Suprapubic skin (tissue), 4 donors: Measurements from ENCODE around the gene C14orf119. TPM values are rescaled to one million over a fixed set of nuclear protein-coding genes. Genes with fewer than 3 reads are reported as not detected.

Experiments
- DNase-seq, 2 donors: peaks; one replicate each; pipeline ENCODE4 v3.0.0-alpha.2; 2019; ENCODE audit warnings: low spot score in 2 of 2
- H3K27ac ChIP-seq: fragments of 200-600 bp; sonication (generic); one replicate; pipeline ENCODE4 v1.5.1; 2019
- H3K27me3 ChIP-seq: fragments of 200-600 bp; sonication (generic); one replicate; pipeline ENCODE4 v1.5.1; 2019
- H3K36me3 ChIP-seq: fragments of 200-600 bp; sonication (generic); one replicate; pipeline ENCODE4 v1.5.1; 2019
- H3K4me1 ChIP-seq: fragments of 200-600 bp; sonication (generic); one replicate; pipeline ENCODE4 v1.5.1; 2019
- H3K4me3 ChIP-seq: fragments of 200-600 bp; sonication (generic); one replicate; pipeline ENCODE4 v1.5.1; 2019; ENCODE audit warnings: mild to moderate bottlenecking
- H3K9me3 ChIP-seq: fragments of 200-600 bp; sonication (generic); one replicate; pipeline ENCODE4 v1.5.1; 2019
- EP300 ChIP-seq: sonication (generic); formaldehyde crosslinking; IDR thresholded peaks from one replicate; pipeline ENCODE4 v1.6.1; 2017; ENCODE audit warnings: antibody characterized with exemption
- POLR2A ChIP-seq, 2 donors: fragments of 450-650 bp; IDR thresholded peaks; one replicate each; pipeline ENCODE4 v1.6.1; 2017; ENCODE audit warnings: antibody characterized with exemption in 2 of 2, mild to moderate bottlenecking in 2 of 2, moderate library complexity in 2 of 2
- POLR2AphosphoS5 ChIP-seq, 3 donors: sonication (generic); formaldehyde crosslinking; IDR thresholded peaks; one replicate each; pipeline ENCODE4 v1.6.1; 2017; ENCODE audit warnings: antibody characterized with exemption in 3 of 3
- WGBS: methylation state at CpG from one replicate; pipeline ENCODE4 v1.1.5; 2018; 5-methylcytosine and 5-hydroxymethylcytosine counted together
- total RNA-seq, 4 donors: library from RNA; depleted of rRNA; stranded (reverse); fragments of >200 nt; gene quantifications; one replicate each; pipeline ENCODE4 v1.1.0, GENCODE V29; 2016
- TF ChIP-seq, protein P1 (sequence below), 2 donors: fragments of 200-600 bp in 1 of 2; fragments of 450-650 bp in 1 of 2; sonication (generic) in 1 of 2; IDR thresholded peaks; one replicate each; pipeline ENCODE4 v1.5.1; 2016 to 2019; ENCODE audit warnings: antibody characterized with exemption in 2 of 2, mild to moderate bottlenecking in 1 of 2, moderate library complexity in 1 of 2

The C14orf119 gene
- total RNA-seq, 4 donors from 2014 or later: 10.1 to 22.7 (median 18.6) TPM

DNA sequence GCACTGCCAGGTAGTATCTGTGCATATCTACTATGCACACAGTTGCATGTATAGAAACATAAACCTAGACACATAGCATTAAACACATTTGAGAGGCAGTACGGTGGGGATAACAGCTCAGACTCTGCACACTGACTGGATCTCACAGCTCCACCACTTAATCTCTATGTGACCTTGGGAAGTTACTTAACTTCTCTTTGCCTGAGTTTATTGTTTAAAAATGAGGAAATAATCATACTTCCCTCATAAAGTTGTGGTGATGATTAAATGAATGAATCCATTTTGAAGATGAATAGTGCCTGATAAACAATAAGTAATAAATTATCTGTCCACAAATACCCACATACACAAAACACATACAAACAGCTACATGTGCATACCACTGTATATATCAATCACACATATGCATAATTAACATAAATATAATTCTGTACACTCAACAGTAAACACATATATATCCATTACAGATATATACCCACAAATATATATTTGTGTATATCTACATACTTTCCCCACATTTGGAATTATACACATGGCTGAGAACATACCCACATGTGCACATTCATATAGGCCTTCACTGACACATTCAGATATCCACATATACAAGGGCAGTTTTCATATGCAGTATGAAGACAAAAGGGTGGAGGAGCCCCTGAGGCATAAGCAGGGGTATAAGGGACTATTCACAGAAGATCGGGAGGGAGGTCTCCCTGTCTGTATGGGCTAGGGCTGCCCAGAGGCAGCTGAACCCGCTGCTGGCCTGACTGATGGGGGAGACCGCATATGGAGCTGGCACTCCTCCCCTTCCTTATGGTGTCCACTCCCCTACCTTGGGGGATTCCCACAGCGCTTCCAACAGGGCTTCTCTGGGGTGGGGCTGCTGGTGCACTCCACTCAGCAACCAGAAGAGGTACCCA is 43.9 kb upstream of the C14orf119 start:
- WGBS: 81% methylated on average over 5 of the region's 5 CpGs
- TF ChIP-seq POLR2AphosphoS5 (IDR thresholded peaks at IDR 0.05): no peak
- TF ChIP-seq, protein P1, sequence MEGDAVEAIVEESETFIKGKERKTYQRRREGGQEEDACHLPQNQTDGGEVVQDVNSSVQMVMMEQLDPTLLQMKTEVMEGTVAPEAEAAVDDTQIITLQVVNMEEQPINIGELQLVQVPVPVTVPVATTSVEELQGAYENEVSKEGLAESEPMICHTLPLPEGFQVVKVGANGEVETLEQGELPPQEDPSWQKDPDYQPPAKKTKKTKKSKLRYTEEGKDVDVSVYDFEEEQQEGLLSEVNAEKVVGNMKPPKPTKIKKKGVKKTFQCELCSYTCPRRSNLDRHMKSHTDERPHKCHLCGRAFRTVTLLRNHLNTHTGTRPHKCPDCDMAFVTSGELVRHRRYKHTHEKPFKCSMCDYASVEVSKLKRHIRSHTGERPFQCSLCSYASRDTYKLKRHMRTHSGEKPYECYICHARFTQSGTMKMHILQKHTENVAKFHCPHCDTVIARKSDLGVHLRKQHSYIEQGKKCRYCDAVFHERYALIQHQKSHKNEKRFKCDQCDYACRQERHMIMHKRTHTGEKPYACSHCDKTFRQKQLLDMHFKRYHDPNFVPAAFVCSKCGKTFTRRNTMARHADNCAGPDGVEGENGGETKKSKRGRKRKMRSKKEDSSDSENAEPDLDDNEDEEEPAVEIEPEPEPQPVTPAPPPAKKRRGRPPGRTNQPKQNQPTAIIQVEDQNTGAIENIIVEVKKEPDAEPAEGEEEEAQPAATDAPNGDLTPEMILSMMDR (IDR thresholded peaks at IDR 0.05): no peak
- TF ChIP-seq EP300: no peak
- no peak for TF ChIP-seq POLR2A (IDR thresholded peaks at IDR 0.05)
- H3K4me3 ChIP-seq: no peak overlapping the region
- H3K27me3 ChIP-seq: no peaks in the 10 kb centered on the region
- H3K4me1 ChIP-seq: peaks cover 7% of the 10 kb centered on the region
- no peaks in the 10 kb centered on the region for H3K9me3 ChIP-seq
- no peak for DNase-seq
- H3K27ac ChIP-seq: no peak overlapping the region
- H3K36me3 ChIP-seq: no peaks in the 10 kb centered on the region

DNA sequence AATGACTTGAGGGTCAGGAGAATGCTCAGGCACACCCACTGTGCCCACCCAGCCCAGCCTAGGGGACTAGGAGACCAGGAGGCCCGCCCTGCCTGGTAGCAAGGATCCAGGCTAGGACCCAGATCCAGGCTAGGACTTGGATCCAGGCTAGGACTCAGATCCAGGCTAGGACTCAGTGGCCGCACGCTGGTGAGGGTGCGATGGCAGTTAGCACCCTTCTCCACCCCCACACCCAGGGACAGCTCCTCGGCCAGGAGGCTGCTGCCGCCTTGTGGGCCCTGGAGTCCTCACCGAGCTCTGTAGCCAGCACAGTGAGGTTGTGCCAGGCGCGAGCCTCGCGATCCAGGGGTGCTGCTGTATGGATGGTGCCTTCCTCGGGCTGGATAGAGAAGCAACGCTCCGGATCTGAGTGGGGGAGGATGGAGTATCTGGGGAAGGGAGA is 43.1 kb upstream of the C14orf119 start:
- Histone ChIP-seq H3K9me3 (no peaks in the 10 kb centered on the region), H3K36me3 (no peaks in the 10 kb centered on the region), H3K4me3 (no peak overlapping the region), H3K27ac (no peak overlapping the region), H3K4me1 (peaks cover 15% of the 10 kb centered on the region), H3K27me3 (no peaks in the 10 kb centered on the region)
- DNase-seq: no peak
- TF ChIP-seq POLR2AphosphoS5 (IDR thresholded peaks at IDR 0.05) (no peak), POLR2A (IDR thresholded peaks at IDR 0.05) (no peak)
- TF ChIP-seq, protein P1 (IDR thresholded peaks at IDR 0.05): peak in 1 of 2 donors; percentile 38
- 47% methylated on average over 7 of the region's 14 CpGs for WGBS

DNA sequence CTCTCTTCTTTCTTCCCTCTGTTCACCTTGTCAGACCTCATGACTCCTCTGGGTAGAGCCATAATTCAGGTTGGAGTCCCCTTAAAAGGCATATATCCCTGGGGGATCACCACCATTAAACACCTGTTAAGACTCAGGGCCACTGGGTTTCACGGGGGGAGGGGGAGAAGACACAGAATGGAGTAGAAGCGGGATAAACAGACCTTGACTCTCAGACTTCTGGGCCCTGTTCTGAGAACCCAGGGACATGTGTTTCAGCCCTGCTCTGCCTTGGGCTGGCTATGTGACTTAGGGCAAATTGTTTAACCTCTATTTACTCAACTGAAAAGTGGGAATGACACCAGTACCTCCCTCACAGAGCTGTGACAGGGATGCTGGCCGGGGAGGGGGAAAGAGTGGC is 42.6 kb upstream of the C14orf119 start:
- Histone ChIP-seq H3K27me3 (no peaks in the 10 kb centered on the region), H3K27ac (no peak overlapping the region), H3K9me3 (no peaks in the 10 kb centered on the region), H3K4me3 (no peak overlapping the region), H3K36me3 (no peaks in the 10 kb centered on the region), H3K4me1 (peaks cover 15% of the 10 kb centered on the region)
- no peak for TF ChIP-seq EP300
- no peak for TF ChIP-seq POLR2A (IDR thresholded peaks at IDR 0.05)
- TF ChIP-seq, protein P1 (IDR thresholded peaks at IDR 0.05): no peak
- no peak for TF ChIP-seq POLR2AphosphoS5 (IDR thresholded peaks at IDR 0.05)
- 74% methylated on average over 3 of the region's 3 CpGs for WGBS
- DNase-seq: peak in 1 of 2 donors; percentile 26

DNA sequence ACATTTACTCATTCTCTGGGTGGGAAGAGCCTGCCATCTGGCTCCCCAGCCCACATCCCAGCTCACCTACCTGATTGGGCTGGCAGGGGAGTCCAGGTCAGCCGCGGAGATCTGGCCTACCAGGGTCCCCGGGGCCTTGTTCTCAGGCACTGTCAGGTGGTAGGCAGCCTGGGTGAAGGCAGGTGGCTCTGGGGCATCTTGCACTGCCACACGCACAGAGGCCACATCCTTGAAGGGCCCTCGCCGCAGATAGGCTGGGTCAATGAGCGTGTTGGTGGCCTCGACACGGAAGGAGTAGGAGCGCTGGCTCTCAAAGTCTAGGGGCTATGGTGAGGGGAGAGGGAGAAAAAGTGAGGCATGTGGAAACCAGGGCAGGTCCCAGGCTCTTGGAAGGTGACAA is 41.9 kb upstream of the C14orf119 start:
- peaks cover 20% of the 10 kb centered on the region for H3K4me1 ChIP-seq
- WGBS: 99% methylated on average over 8 of the region's 10 CpGs
- H3K27ac ChIP-seq: no peak overlapping the region
- H3K36me3 ChIP-seq: no peaks in the 10 kb centered on the region
- H3K4me3 ChIP-seq: no peak overlapping the region
- DNase-seq: no peak
- H3K9me3 ChIP-seq: no peaks in the 10 kb centered on the region
- TF ChIP-seq POLR2AphosphoS5 (IDR thresholded peaks at IDR 0.05) (no peak), EP300 (no peak), POLR2A (IDR thresholded peaks at IDR 0.05) (no peak)
- TF ChIP-seq, protein P1 (IDR thresholded peaks at IDR 0.05): no peak
- no peaks in the 10 kb centered on the region for H3K27me3 ChIP-seq

DNA sequence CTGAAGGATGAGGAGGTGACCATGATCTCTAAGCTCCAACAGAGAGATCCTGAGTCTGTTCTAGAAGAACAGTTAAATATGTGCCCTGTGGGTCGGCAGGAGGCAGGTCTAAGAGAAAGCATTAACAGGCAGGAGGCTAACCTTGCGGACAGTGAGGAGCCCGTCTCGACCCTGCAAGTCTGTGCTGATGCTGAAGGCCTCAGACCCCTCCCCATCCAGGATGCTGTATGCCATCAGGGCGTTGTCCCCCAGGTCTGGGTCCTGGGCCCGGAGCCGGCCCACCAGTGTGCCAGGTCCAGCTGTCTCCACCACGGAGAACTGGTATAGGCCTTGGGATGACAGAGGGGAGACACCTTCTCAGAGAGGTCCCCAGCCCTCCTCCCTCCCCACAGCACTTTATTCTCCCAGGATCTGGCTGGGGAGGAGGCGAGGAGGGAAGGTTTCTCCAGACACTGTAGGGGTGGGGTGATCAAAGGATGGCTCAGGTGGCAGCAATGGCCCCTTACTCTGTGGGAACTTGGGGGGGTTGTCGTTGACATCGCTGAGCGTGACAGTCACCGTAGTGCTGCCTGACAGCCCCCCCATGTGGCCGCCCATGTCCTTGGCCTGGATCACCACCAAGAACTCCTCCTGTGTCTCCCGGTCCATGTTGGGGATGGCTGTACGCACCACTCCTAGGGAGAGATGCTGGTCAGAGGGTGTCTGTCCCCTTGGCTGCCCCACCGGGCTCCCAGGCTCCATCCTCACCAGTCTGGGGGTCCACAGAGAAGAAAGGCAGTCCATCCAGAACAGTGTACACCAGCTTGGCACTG is 41.1 kb upstream of the C14orf119 start:
- Histone ChIP-seq H3K27ac (no peak overlapping the region), H3K4me1 (peaks cover 20% of the 10 kb centered on the region), H3K27me3 (no peaks in the 10 kb centered on the region), H3K9me3 (no peaks in the 10 kb centered on the region), H3K36me3 (peaks cover 7% of the 10 kb centered on the region), H3K4me3 (no peak overlapping the region)
- no peak for TF ChIP-seq POLR2AphosphoS5 (IDR thresholded peaks at IDR 0.05)
- no peak for TF ChIP-seq EP300
- TF ChIP-seq, protein P1 (IDR thresholded peaks at IDR 0.05): no peak
- no peak for TF ChIP-seq POLR2A (IDR thresholded peaks at IDR 0.05)
- 80% methylated on average over 16 of the region's 17 CpGs for WGBS
- DNase-seq: no peak
